C4-2B (cell line): Measurements from ENCODE around the gene SF3A1.

Source experiments
- ZFX ChIP-seq: fragments of 450-650 bp; IDR thresholded peaks from 2 replicates; pipeline ENCODE4 v1.6.1; 2017
- TF ChIP-seq, protein P1 (sequence below): fragments of 450-650 bp; conservative IDR thresholded peaks from 2 replicates; pipeline ENCODE4 v1.5.1; 2017; ENCODE audit warnings: mild to moderate bottlenecking

DNA sequence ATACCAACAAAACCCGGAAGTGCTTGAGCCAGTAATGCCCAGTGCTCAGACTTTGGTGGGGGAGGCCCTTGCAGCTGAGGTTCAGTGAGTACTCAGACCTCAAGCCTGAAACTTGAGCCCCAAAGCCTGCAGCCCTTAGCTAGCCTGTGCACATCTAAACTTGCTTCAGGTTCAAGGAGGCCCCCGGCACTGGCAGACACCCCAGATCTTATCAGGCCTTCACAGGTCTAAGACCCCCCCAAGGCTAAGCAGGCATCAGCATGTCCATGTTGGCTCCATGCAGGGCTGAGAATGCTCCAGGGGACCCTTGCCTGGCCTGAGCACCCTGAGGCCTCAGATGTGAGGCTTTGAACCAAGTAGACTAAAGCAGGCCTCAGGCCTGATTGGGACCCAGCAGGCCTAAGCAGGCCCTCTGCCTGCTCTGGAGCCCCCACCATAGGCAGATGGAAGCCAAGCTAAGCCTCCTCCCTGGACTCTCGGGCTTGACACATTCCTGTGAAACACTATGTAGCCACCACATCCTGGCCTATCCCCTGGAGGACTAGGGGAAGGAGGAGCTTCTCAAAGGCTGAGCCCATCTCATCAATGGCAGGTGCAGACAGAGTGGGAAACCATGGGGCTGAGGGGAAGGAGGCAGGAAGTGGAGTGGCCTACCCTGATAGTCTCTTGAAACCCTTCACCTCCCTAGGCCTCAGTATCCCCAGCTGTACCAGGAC is 66.2 kb downstream of the SF3A1 start:
- TF ChIP-seq, protein P1, sequence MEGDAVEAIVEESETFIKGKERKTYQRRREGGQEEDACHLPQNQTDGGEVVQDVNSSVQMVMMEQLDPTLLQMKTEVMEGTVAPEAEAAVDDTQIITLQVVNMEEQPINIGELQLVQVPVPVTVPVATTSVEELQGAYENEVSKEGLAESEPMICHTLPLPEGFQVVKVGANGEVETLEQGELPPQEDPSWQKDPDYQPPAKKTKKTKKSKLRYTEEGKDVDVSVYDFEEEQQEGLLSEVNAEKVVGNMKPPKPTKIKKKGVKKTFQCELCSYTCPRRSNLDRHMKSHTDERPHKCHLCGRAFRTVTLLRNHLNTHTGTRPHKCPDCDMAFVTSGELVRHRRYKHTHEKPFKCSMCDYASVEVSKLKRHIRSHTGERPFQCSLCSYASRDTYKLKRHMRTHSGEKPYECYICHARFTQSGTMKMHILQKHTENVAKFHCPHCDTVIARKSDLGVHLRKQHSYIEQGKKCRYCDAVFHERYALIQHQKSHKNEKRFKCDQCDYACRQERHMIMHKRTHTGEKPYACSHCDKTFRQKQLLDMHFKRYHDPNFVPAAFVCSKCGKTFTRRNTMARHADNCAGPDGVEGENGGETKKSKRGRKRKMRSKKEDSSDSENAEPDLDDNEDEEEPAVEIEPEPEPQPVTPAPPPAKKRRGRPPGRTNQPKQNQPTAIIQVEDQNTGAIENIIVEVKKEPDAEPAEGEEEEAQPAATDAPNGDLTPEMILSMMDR: no peak
- TF ChIP-seq ZFX: peak; percentile 65; the same call in 1 of the 2 replicates
